Retina (tissue), 1 donor: ENCODE data around the gene NRXN3.
"Not testable (repeated sequence)": the region's sequence is repeated elsewhere in the genome, so short reads cannot be mapped to it uniquely, and the experiment has no call there.

Experiments used
- DNase-seq: peaks from one replicate; pipeline ENCODE4 v3.0.0-alpha.2; 2016

NRXN3 gene

GRCh38 chr14:78501909-78502308 lies 331.7 kb downstream of the NRXN3 start:
- DNase-seq: no peak

- DNase-seq: no peak
These were observed 337.9 kb downstream of the NRXN3 start for GRCh38 chr14:78508023-78508422.

- no peak for DNase-seq
These were observed 339.3 kb downstream of the NRXN3 start for GRCh38 chr14:78509516-78509915.

DNA sequence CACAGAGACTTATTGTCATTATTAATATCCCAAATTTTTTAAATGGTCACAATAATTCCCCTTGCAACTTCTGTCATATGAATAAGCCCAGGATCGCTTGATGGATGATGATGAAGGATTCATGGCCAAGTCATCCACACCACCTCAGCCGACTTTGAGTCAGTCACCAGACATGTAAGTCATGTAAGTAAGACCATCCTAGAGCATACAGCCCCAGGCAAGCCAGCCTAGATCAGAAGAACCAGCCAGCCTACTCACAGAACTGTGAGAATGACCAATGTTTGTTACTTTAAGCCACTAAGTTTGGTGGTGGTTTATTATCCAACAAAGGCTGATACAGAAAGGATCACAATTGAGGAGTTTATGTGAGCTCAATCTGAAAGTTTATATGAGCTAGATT lies 341.8 kb downstream of the NRXN3 start:
- no peak for DNase-seq

GRCh38 chr14:78519863-78520262 lies 349.7 kb downstream of the NRXN3 start:
- DNase-seq: peak; percentile 15

GRCh38 chr14:78524196-78524595 lies 354.0 kb downstream of the NRXN3 start:
- no peak for DNase-seq

DNA sequence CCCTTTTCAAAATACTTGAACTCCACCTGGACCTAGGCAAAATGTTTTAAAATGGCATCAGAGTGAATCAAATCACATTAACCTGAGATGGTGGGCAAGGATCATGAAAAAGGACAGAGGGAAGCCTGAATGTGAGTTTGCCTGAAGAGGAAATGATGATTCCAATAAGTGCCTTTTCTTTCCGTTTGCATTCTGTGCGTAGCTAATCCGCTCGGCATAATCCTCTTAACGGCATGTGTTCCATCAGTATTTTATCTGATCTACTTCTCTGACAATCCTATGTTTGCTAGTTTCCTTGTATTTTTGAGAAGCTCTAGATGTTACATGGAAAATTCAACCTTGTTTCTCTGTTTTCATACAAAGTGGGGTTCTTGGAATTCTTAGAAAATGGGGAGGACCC lies 354.6 kb downstream of the NRXN3 start:
- peak; percentile 13 for DNase-seq

GRCh38 chr14:78530078-78530477 lies 359.9 kb downstream of the NRXN3 start:
- DNase-seq: peak; percentile 16

DNA sequence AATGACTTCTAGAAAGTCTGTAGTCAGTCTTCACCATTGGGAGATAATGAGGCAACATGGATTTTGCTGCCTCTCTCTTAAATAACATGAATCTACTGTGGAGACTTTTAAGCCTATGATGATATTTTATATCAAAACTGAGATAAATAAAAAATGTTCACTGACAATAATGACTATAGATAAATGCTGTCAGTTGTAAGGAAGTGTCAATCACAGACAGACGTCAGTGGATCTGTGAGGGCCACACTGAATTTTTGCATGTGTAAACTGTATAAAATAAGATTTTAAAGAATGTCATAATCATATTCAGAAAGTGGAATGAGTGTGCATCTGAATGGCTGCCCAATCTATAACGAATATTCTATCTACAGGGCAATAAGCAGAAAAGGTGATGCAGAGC lies 364.0 kb downstream of the NRXN3 start:
- DNase-seq: no peak

- DNase-seq: no peak
These were observed 364.9 kb downstream of the NRXN3 start for GRCh38 chr14:78535041-78535440.

- not testable (repeated sequence) for DNase-seq
These were observed 371.6 kb downstream of the NRXN3 start for GRCh38 chr14:78541788-78542187.

GRCh38 chr14:78543433-78543832 lies 373.3 kb downstream of the NRXN3 start:
- DNase-seq: no peak

GRCh38 chr14:78561074-78561473 lies 390.9 kb downstream of the NRXN3 start:
- no peak for DNase-seq

DNA sequence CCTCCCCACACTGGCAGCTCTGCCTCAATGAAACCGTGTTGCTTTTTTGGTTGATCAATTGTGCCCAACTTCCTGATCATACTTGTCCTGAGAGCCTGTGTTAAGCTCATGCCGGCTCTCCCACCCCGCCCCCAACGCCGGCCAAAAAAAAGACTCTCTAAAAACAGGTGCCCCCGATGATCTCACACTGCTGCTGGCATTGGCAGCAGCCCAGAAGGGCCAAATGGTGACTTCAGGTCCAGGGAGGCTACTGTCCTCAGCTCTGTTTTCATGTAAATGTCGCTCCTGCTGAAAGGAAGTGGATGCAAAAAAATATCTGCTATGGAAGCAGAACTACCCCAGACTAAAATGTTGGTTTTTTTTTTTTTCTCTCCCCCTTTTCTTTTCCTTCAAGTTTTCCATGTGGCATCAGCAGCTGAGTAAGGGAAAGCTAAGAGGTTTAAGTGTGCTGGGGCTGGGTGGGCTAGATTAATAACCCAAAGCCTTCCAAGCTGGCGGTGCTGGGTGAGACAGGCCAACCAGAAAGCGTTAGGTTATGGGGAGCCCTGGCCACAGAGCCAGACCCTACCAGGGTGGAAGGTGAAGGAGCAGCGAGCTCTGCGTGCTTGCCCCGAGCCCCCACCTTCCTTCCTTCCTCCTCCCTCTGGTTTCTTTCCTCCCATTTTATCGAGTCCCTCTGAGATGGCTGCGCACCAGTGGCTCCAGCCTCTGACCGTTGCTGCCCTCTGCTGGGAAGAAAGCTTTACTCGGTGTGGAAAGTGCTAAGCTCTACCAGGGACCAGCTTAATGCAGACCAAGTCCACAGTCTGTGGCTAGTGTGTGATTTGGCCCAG lies 396.1 kb downstream of the NRXN3 start:
- DNase-seq: peak; percentile 90

DNA sequence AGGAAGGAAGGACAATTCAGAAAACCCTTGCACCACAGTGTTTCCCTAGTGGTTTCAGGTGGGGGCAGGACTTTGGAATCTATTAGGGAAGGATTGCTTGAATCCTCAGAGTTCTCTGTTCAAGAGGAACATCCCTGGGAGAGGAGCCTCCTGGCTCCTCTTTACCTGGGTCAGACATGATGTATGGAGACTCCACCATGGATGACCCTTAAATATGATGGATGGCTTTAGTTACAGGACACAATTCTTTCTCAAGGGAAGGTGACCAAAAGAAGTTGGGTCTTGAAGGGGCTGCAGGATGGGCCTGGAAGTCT lies 396.6 kb downstream of the NRXN3 start:
- DNase-seq: no peak

DNA sequence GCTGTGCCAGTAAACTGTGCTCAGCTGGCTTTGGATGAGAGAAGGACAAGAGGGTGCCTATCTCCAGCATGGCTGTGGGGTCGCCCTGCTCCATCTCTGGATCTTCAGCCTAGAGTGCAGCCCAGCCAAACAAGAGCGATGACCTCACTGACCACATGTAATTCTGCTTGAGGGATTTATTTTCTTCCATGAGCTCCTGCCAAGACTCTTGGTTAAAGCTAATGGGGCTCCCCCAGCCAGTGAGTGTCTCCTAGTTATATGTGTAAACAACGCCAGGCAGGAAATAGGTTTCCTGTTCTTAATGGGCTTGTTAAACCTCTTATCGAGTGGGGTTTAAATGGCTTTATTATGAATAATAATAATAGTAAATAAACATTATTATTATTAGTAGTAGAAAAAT lies 397.2 kb downstream of the NRXN3 start:
- DNase-seq: no peak

GRCh38 chr14:78573736-78574135 lies 403.6 kb downstream of the NRXN3 start:
- DNase-seq: not testable (repeated sequence)

DNA sequence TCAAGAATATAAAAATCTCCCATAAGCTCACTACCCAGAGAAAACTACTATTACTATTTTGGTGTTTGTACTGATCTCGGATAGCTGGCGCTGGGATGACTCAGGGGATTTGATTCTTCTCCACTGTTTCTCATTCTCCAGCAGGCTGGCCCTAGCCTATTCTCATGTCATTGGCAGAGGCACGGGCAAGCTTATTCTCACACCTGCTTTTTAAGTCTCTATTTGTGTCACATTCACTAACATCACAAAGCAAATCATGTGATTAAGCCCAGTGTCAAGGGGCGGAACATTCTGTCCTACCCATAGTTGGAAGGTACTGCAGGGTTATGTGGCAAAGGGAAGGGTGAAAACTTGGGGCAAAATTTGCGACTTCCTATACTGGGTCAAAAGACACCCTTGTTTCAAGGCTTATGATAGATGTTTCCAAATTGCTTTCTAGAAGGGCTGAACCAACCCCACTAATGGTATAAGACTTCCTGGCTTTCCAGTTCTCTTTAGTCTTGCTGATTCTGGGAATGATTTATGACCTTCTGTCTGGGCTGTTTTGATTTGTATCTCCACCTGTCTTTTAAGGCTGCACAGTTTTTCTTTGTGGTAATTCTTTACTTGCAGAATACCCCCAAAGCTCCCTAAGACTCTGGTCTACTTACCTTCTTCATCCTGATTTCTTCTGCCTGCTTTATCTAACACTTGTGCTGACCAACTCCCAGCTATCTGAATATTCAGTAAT lies 406.4 kb downstream of the NRXN3 start:
- no peak for DNase-seq

GRCh38 chr14:78581229-78581628 lies 411.1 kb downstream of the NRXN3 start:
- no peak for DNase-seq

GRCh38 chr14:78586681-78587080 lies 416.5 kb downstream of the NRXN3 start:
- DNase-seq: no peak

- DNase-seq: no peak
These were observed 418.7 kb downstream of the NRXN3 start for GRCh38 chr14:78588906-78589305.

DNA sequence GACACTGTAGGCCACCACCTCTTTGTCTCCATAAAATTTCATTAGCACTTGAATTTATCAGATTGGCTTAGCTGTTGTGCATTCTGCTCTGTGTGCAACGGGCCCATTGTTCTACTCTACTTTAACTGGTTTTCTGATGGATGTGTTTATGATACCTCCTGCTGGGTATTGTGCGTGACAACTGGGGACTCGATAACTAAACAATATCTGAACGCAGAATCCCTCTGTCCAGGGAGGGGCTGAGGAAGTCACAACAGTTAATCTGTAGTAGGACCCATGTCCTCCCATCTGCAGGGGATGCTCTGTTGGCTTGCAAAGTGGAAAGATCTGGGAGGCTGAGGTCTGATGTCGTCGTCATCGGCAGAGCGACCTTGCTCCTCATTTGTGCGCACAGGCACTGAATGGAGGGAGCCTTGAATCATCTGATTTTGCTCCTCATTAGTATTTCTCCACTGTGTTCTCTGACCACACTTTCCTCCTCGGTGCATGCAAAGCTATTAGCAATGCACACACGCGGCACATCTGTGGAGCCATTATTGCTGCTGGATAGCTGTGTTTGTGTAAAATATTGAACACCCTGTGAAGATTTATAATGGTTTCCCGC lies 422.5 kb downstream of the NRXN3 start:
- DNase-seq: no peak

GRCh38 chr14:78593949-78594348 lies 423.8 kb downstream of the NRXN3 start:
- no peak for DNase-seq

GRCh38 chr14:78595797-78596196 lies 425.6 kb downstream of the NRXN3 start:
- DNase-seq: peak; percentile 19
